GM19351 (cell line): ENCODE data around the gene SERPINA4.
"Not testable (repeated sequence)": the region's sequence is repeated elsewhere in the genome, so short reads cannot be mapped to it uniquely, and the experiment has no call there.

ENCODE experiments used
- ATAC-seq: cut with Tn5 transposase; IDR thresholded peaks from one replicate; pipeline ENCODE4 v1.9.1; 2021; ENCODE audit warnings: mild to moderate bottlenecking, moderate library complexity; ENCODE audit not compliant: unreplicated experiment

SERPINA4 gene

DNA sequence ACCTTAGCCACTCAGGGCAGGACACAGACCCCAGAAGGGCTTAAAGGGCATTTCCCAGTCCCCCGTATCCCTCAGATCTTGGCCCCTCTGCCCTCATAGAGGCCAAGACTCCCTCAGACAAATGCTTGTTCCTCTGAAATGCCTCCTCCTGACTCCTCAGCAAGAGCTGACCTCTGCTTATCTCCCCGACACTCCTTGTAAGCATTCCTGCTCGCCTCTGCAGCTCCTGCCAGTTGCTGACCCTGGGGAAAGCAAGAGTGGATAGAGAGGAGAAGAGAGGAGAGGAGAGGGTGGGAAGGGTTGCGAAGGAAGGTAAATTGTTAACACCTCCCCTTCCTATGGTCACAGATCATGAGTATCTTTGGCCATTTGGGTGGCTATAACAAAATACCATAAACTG lies 27.1 kb downstream of the SERPINA4 start:
- no peak for ATAC-seq

DNA sequence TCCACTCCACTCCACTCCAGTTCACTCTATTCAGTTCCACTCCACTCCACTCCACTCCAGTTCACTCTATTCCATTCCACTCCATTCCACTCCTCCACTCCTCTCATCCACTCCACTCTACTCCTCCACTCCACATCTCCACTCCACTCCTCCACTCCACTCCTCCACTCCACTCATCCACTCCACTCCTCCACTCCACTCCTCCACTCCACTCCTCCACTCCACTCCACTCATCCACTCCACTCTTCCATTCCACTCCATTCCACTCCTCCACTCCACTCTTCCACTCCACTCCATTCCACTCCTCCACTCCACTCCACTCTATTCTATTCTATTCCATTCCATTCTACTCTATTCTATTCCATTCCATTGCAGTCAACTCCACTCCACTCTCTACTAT lies 29.8 kb downstream of the SERPINA4 start:
- no peak for ATAC-seq

- ATAC-seq: no peak
These were observed 30.6 kb downstream of the SERPINA4 start for GRCh38 chr14:94591871-94592270.

GRCh38 chr14:94592457-94592856 lies 31.2 kb downstream of the SERPINA4 start:
- ATAC-seq: no peak

GRCh38 chr14:94593376-94593748 lies 32.1 kb downstream of the SERPINA4 start:
- ATAC-seq: no peak

DNA sequence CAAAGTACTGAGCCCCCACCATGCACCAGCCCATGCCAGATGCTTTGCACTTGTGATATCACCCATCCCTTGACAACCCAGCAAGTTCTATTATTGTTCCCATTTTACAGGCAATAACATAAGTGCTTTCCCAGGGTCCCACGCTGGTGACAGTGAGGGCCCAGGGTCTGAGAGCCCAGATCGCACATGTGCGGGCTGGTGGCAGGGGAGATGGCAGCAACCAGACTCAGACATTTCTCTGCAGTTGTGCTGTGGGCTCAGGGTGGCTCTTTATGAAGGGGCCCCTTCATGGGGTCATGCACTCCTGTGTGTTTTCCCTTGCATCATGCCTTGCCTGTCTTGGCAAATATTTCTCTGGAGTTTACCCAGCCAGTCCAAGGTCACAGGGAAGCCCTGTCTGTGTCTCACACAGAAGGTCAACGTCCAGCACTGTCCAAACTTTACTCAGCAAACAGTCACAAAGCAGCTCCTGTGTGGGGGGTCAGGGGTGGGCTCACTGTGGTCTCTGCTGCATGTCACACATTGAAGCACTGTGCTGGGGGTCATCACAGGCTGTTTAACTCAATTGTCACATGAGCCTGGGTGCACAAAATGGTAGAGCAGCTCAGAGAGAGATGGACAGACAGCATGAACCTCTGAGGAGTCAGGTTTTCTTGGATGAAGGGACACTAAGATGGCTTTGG lies 32.6 kb downstream of the SERPINA4 start:
- no peak for ATAC-seq

- ATAC-seq: no peak
These were observed 33.2 kb downstream of the SERPINA4 start for GRCh38 chr14:94594441-94594840.

- ATAC-seq: no peak
These were observed 34.7 kb downstream of the SERPINA4 start for GRCh38 chr14:94595912-94596311.

DNA sequence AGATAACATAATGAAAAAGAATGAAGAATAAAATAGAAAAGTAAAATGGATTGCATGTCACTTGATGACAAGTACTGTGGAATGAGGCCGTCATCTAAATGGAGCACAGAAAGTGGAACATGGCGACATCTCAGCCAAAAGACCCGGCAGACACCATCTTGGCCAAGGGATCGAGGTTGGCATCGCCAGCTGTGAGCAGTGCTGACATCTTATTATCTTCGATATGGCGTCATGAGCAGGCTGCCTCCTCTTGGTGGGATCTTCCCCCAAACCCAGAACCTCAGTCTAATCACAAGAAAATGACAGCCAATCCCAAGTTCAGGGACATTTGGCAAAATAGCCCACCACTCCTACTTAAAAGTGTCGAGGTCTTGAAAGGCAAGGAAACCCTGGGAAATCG lies 35.1 kb downstream of the SERPINA4 start:
- no peak for ATAC-seq

DNA sequence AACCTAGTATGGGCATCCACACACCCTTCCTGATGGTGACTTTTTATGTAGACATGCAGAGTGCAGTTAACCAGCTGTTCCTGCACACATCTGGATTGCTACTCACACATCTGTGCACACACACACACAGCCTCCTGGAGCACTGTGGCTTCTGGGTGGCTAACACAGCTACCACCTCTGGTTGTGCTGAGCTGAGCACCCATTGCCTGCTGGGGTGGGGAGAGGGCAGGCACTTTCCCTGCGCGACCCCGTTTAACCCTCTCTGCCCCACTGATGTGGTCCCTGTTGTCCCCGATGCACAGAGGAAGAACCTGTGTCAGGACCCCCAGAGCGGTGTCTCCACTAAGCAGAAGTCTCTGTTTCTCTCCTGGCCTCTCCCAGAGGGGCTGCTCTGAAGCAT lies 36.5 kb downstream of the SERPINA4 start:
- no peak for ATAC-seq

DNA sequence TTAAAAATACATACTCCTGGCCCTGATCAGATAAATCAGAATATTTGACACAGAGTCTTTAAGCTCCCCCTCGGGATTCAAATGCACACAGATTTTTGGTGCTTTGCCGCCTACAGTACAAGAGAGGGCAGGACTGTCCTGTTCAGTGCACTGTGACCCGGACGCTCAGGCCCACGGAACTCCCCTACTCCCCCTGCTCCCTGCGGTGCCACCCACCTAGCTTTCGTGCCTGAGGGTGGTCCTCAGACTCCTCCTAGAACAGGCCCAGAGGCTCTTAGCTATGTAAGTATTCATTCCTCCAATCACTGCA lies 37.2 kb downstream of the SERPINA4 start:
- ATAC-seq: no peak

GRCh38 chr14:94598816-94599655 lies 37.8 kb downstream of the SERPINA4 start:
- ATAC-seq: no peak

DNA sequence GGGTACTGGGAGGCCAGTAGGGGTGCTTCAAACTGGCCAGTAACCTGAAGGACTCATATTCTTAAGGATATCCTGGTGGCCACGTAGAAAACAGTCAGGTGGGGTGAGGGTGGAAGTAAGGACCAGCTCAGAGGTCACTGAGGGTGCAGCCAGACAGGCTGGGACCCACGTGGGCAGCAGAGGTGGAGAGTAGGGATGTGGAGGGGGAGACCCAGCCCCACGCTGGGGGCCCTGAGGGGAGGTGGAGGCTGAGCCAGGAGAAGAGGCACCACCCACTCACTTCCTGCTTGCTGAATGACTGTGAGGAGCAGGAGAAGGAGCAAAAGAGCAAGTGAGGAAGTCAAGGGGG lies 38.4 kb downstream of the SERPINA4 start:
- ATAC-seq: no peak

GRCh38 chr14:94600148-94600545 lies 38.9 kb downstream of the SERPINA4 start:
- ATAC-seq: no peak

DNA sequence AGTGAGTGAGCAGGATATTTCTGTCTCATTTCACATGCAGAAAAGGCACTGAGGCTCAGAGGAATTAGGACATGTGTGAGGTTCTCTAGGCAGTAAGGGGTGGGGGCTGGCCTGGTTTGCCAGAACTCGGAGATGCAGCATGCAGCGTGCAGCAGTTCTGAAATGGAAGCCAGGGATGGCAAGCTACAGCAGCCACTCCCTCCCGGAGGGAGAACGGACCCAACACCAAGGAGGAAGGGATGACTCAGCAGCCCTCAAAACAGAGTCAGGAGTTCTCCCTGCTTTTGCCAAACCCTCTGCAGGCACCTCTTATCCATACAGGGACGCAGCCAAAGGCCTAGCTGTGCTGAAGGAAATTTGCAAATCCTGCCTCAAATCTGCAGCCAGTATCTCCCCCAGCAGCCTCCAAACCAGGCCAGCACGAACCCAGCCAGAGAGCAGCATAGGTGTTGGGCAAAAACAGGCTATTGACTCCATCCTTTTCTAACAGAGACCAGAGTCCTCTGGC lies 40.7 kb downstream of the SERPINA4 start:
- no peak for ATAC-seq

GRCh38 chr14:94602722-94603121 lies 41.5 kb downstream of the SERPINA4 start:
- no peak for ATAC-seq

- no peak for ATAC-seq
These were observed 44.1 kb downstream of the SERPINA4 start for GRCh38 chr14:94605361-94605760.

DNA sequence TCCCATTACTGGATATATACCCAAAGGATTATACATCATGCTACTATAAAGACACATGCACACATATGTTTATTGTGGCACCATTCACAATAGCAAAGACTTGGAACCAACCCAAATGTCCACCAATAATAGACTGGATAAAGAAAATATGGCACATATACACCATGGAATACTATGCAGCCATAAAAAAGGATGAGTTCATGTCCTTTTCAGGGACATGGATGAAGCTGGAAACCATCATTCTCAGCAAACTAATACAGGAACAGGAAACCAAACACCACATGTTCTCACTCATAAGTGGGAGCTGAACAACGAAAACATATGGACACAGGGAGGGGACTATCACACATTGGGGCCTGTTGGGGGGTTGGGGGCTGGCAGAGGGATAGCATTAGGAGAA lies 47.7 kb downstream of the SERPINA4 start:
- not testable (repeated sequence) for ATAC-seq

DNA sequence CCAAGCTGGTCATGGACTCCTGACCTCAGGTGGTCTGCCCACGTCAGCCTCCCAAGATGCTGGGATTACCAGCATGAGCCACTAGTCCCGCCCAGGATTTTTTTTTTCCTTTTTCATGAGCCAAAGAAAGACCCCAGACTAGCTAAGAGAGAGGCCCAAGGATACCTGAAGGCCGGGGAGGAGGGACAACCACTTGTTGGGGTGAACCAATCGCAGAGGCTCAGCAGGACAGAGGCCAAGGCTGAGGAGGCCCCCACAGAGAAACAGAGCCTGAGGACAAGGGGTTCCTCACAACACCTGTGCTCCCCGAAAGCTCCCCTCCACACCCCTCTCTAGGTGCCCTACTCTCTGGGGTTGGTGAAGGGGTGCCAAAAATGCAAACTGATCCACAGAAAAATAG lies 49.9 kb downstream of the SERPINA4 start:
- no peak for ATAC-seq

DNA sequence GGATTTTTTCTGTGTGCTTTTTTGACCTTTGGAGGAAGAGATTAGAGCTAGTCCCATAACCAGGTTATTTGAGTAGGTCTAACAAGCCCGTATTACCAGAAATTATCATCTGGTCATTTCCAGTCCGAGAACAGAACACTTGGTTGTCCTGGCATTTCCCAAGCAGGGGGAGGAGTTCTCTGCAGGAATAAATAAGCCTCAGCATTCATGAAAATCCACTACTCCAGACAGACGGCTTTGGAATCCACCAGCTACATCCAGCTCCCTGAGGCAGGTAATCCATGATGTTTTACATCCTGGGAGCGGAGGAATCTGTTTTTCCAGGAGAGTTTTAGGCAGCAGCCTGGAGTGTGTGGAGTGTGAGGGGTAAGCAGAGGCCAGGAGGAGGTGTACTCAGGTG lies 50.9 kb downstream of the SERPINA4 start, which contains the start of gene SERPINA3:
Gene SERPINA3 (plus strand): TSS at position 218 of the 400 bp plus-strand sequence. CDS start 2,051 bp downstream, outside the sequence.
- ATAC-seq: no peak

GRCh38 chr14:94612580-94613554 lies 51.6 kb downstream of the SERPINA4 start:
- no peak for ATAC-seq
